ENCODE data around the gene GUCD1.

Gene GUCD1

GRCh38 chr22:24590596-24591173, 35.7 kb upstream of the GUCD1 start:
- in situ Hi-C loops (cut with MboI; ENCODE audit: low sequenced_read_pairs): no loop called here

GRCh38 chr22:24589518-24590030, 34.6 kb upstream of the GUCD1 start:
- in situ Hi-C loops (cut with MboI; ENCODE audit: low sequenced_read_pairs): no loop called here

- in situ Hi-C loops (cut with MboI; ENCODE audit: low sequenced_read_pairs): no loop called here
These were observed 34.0 kb upstream of the GUCD1 start for GRCh38 chr22:24588757-24589481.

GRCh38 chr22:24588381-24588756, 33.4 kb upstream of the GUCD1 start:
- in situ Hi-C loops (cut with MboI; ENCODE audit: low sequenced_read_pairs): no loop called here

- in situ Hi-C loops (cut with MboI; ENCODE audit: low sequenced_read_pairs): no loop called here
These were observed 33.0 kb upstream of the GUCD1 start for GRCh38 chr22:24587948-24588347.

- in situ Hi-C loops (cut with MboI; ENCODE audit: low sequenced_read_pairs): no loop called here
These were observed 32.3 kb upstream of the GUCD1 start for GRCh38 chr22:24587251-24587650.

GRCh38 chr22:24585927-24586546, 31.1 kb upstream of the GUCD1 start:
- in situ Hi-C loops (cut with MboI; ENCODE audit: low sequenced_read_pairs): no loop called here

GRCh38 chr22:24585461-24585860, 30.5 kb upstream of the GUCD1 start:
- in situ Hi-C loops (cut with MboI; ENCODE audit: low sequenced_read_pairs): no loop called here

GRCh38 chr22:24584871-24585411, 30.0 kb upstream of the GUCD1 start:
- in situ Hi-C loops (cut with MboI; ENCODE audit: low sequenced_read_pairs): no loop called here

GRCh38 chr22:24584166-24584790, 29.3 kb upstream of the GUCD1 start:
- in situ Hi-C loops (cut with MboI; ENCODE audit: low sequenced_read_pairs): no loop called here

- in situ Hi-C loops (cut with MboI; ENCODE audit: low sequenced_read_pairs): no loop called here
These were observed 28.6 kb upstream of the GUCD1 start for GRCh38 chr22:24583221-24584165.

- in situ Hi-C loops (cut with MboI; ENCODE audit: low sequenced_read_pairs): no loop called here
These were observed 27.3 kb upstream of the GUCD1 start for GRCh38 chr22:24582056-24582814.

- in situ Hi-C loops (cut with MboI; ENCODE audit: low sequenced_read_pairs): no loop called here
These were observed 25.3 kb upstream of the GUCD1 start for GRCh38 chr22:24580276-24580675.

- in situ Hi-C loops (cut with MboI; ENCODE audit: low sequenced_read_pairs): no loop called here
These were observed 24.3 kb upstream of the GUCD1 start for GRCh38 chr22:24579258-24579601.

- in situ Hi-C loops (cut with MboI; ENCODE audit: low sequenced_read_pairs): no loop called here
These were observed 23.7 kb upstream of the GUCD1 start for GRCh38 chr22:24578355-24579257.

GRCh38 chr22:24576778-24577177, 21.8 kb upstream of the GUCD1 start:
- in situ Hi-C loops (cut with MboI; ENCODE audit: low sequenced_read_pairs): no loop called here

- in situ Hi-C loops (cut with MboI; ENCODE audit: low sequenced_read_pairs): no loop called here
These were observed 16.3 kb upstream of the GUCD1 start for GRCh38 chr22:24571266-24571665.

- in situ Hi-C loops (cut with MboI; ENCODE audit: low sequenced_read_pairs): no loop called here
These were observed 12.7 kb upstream of the GUCD1 start for GRCh38 chr22:24567668-24568067.
